Smooth muscle cell of trachea (primary cell): ENCODE data around the gene C21orf58. TPM values are rescaled to one million over a fixed set of nuclear protein-coding genes. Genes with fewer than 3 reads are reported as not detected.

Source experiments
- total RNA-seq: library from RNA; depleted of rRNA; stranded (reverse); fragments of >200 nt; gene quantifications from 2 replicates; pipeline ENCODE4 v1.2.1, GENCODE V29; 2014

The C21orf58 gene
- total RNA-seq = 3.0 and 8.9 TPM in 2 replicates

GRCh38 chr21:46323710-46324389, at the start of gene C21orf58, which contains the start of gene PCNT:
C21orf58 (minus strand) TSS chr21:46323870; CDS start chr21:46322738, 1,132 bp downstream.
PCNT (plus strand) TSS chr21:46324156; CDS start chr21:46324229, 73 bp downstream.

GRCh38 chr21:46285761-46286647, 37.7 kb downstream of the C21orf58 start, which contains the start of gene YBEY:
YBEY (plus strand) TSS chr21:46286342; CDS start chr21:46286914, 572 bp downstream.

GRCh38 chr21:46285206-46285661, 38.4 kb downstream of the C21orf58 start, which contains the start of gene MCM3AP:
MCM3AP (minus strand) TSS chr21:46285611; CDS start chr21:46285286, 325 bp downstream.

Other genes starting within 250 kb of the C21orf58 start
- 1,719 and 2,867 TPM in 2 replicates for gene COL6A2, start 225.8 kb downstream of the C21orf58 start, total RNA-seq
- 1.7 TPM in 1 of 2 replicates, not detected in the other for gene FTCD, start 168.3 kb downstream of the C21orf58 start, total RNA-seq
- gene SPATC1L, start 139.4 kb downstream of the C21orf58 start, total RNA-seq = 12.2 and 14.6 TPM in 2 replicates
- 233 and 321 TPM in 2 replicates for gene LSS, start 95.1 kb downstream of the C21orf58 start, total RNA-seq
- 91.8 and 100 TPM in 2 replicates for gene MCM3AP, start 38.3 kb downstream of the C21orf58 start, total RNA-seq
- gene YBEY, start 37.5 kb downstream of the C21orf58 start, total RNA-seq = 14.4 and 21.1 TPM in 2 replicates
- 25.8 and 39.7 TPM in 2 replicates for gene PCNT, start 286 bp upstream of the C21orf58 start, total RNA-seq
- gene DIP2A, start 135.0 kb upstream of the C21orf58 start, total RNA-seq = 28.6 and 38.4 TPM in 2 replicates